Myometrial cell (primary cell): ENCODE measurements around the gene L3HYPDH. TPM values are rescaled to one million over a fixed set of nuclear protein-coding genes. Genes with fewer than 3 reads are reported as not detected.

ENCODE experiments used
- total RNA-seq: library from RNA; depleted of rRNA; stranded (reverse); fragments of >200 nt; gene quantifications from 2 replicates; pipeline ENCODE4 v1.2.3, GENCODE V29; 2015

The L3HYPDH gene
- total RNA-seq, result 21.8 and 23.9 TPM in 2 replicates

GRCh38 chr14:59483819-59484638, at the start of gene L3HYPDH, which contains the start of gene JKAMP:
L3HYPDH (minus strand) TSS chr14:59484408; CDS start chr14:59484316, 92 bp downstream.
JKAMP (plus strand) TSS chr14:59484517; CDS start chr14:59484590, 73 bp downstream.

GRCh38 chr14:59465316-59466135, 18.7 kb downstream of the L3HYPDH start, which contains the start of gene GPR135:
GPR135 (minus strand) TSS chr14:59465380; CDS start chr14:59465226, 154 bp downstream.

Other genes with a start within 250 kb of the L3HYPDH start
- gene GPR135, start 19.0 kb downstream of the L3HYPDH start, total RNA-seq, result 0.29 and 0.89 TPM in 2 replicates
- 69.5 and 84.4 TPM in 2 replicates for gene JKAMP, start 109 bp upstream of the L3HYPDH start, total RNA-seq
- gene CCDC175, start 92.4 kb upstream of the L3HYPDH start, total RNA-seq, result not detected in 2 replicates